ENCODE data around the gene SH3PXD2A. TPM values are rescaled to one million over a fixed set of nuclear protein-coding genes. Genes with fewer than 3 reads are reported as not detected.

SH3PXD2A gene
- total RNA-seq, 1 donor from 2014 or later: 2.4 TPM

- no peak for DNase-seq
Observed at GRCh38 chr10:103597003-103597402, 258.4 kb downstream of the SH3PXD2A start.

- no peak for DNase-seq
Observed at GRCh38 chr10:103595933-103596726, 259.2 kb downstream of the SH3PXD2A start.

GRCh38 chr10:103593022-103593570, 262.3 kb downstream of the SH3PXD2A start:
- DNase-seq: no peak

DNA sequence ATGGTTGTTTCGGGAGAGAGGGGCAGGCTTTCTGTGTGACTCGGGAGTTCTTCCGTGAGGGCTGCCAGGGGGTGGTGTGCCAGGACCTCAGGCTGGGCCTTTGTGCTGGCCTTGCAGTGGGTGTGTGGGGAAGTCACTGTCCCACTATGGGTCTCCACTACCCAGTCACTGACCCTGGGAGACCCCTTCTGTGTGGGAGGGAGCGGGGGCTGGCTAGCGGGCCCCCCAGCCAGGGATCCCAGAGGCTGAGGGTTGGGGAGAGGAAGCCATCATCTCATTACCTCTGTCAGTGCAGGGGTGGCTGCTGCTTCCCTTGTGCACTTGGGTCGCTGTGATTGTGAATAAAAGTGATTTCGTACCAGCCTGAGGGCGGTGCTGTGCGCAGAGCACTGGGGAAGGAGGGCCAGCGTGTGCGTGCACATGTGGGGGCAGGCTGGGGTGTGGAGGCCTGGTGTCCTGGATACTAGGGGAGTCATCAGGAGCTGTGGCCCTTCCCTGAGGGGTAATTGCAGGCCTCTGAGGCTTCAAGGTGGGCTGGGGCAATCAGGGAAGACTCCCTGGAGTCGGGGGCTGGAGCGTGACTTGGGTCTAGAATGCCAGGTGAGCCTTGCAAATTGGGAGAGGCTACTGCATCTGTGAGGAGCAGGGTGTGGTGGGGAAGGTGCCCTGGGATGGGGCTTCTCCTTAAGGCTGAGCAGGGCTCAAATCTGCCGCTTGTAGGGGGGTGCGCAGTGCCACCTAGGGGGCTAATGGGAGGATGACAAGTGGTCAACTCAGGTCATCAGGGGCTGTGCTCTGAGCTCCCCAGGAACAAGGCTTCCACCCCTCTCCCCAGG, 263.0 kb downstream of the SH3PXD2A start:
- DNase-seq: peak; percentile 67

- no peak for DNase-seq
Observed at GRCh38 chr10:103590744-103591291, 264.6 kb downstream of the SH3PXD2A start.

DNA sequence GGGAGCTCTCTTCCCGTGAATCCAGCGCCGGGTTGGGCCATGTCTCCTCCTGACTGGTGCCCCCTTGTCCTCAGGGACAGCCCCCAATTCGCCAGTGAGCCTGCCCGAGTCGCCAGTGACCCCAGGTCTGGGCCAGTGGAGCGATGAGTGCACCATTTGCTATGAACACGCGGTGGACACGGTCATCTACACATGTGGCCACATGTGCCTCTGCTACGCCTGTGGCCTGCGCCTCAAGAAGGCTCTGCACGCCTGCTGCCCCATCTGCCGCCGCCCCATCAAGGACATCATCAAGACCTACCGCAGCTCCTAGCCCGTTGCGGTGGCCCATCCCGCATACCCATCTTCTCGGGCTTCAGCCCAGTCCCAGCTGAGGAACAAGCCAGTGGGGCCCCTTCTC, 265.3 kb downstream of the SH3PXD2A start:
- DNase-seq: no peak

DNA sequence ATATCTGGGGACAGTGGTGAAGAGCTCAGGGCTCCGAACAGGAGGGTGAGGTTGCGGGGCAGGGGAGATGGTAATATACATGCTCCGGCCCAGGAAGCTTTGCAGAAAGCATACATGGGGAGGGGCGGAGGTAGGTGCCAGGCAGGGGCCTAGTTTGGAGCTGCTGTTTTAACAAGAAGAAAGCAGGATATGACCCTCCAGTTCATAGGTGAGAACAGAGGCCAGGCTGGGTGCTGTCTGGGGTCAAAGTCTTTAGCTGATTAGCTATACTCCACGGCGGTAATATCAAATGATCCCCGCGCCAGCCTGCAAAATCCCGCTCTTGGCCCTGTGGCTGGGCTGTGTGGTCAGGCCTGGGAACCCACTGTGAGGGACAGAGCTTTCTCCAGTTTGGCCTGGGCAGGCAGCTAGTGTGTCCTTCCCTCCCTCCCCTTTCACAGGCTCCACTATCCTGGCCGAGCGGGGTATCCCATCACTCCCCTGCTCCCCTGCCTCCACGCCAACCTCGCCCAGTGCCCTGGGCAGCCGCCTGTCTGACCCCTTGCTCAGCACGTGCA, 266.2 kb downstream of the SH3PXD2A start:
- no peak for DNase-seq

GRCh38 chr10:103587073-103587472, 268.3 kb downstream of the SH3PXD2A start:
- DNase-seq: no peak

- DNase-seq: no peak
Observed at GRCh38 chr10:103585011-103585405, 270.4 kb downstream of the SH3PXD2A start.

GRCh38 chr10:103584216-103585010, 271.0 kb downstream of the SH3PXD2A start:
- DNase-seq: peak; percentile 61

GRCh38 chr10:103583871-103584215, 271.5 kb downstream of the SH3PXD2A start:
- DNase-seq: no peak

GRCh38 chr10:103582331-103583123, 272.8 kb downstream of the SH3PXD2A start:
- DNase-seq: no peak

DNA sequence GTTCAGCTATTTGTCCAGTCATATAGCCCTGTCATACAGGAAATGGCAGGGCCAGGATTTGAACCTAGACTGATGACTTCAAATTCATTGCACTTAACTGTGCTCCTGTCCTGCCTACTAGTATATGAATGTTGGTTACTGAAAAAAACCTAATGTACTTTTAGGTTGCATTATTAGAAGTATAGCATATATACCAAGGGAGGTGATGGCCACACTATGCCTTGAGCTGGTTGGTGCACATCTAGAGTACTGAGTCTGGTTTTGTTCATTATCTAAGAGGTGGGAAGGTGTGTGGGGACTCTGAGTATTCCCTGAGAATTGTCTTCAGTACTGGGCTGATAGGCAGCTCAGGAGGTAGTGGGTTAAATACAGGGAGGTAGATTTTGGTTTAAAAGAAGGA, 273.9 kb downstream of the SH3PXD2A start:
- no peak for DNase-seq

DNA sequence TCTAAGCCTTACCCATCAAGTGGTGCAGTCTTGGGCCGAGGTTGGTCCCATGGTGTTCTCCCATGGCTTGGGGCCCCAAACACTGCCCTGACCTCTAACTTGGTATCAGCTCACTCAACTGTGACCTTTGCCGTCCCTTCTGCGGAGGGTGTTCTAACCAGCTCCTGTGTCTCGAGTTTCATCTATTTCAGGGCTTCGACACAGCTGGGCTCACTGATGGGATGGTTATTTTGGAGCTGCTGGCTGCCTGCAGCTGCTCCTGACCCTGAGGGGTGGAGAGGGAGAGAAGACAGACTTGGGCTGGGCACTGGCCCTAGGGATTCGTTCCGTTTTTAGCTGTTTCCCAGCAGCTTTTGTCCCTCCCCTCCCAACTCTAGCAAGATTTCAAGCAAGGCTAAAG, 274.9 kb downstream of the SH3PXD2A start:
- DNase-seq: no peak

DNA sequence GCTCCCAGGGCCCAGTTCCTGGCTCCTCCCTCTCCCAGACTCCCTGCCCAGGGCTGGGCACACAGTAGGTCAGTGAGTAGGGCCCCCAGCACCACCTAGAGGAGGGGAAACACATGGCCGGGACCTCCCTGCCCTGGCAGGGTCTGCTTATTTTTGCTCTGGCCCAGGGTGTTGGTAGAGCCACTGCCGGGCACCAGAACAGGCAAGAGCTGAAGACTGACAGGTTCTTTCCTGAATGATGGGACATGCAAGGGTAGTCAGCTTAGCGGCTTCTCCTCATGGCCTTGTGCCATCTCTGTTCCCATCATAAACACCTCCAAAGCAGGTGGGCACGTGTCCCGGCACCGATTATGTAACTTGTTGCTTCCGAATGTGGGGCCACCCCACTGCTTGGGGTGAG, 275.4 kb downstream of the SH3PXD2A start:
- no peak for DNase-seq

- DNase-seq: no peak
Observed at GRCh38 chr10:103578782-103579382, 276.5 kb downstream of the SH3PXD2A start.

- DNase-seq: no peak
Observed at GRCh38 chr10:103576862-103577261, 278.5 kb downstream of the SH3PXD2A start.

- DNase-seq: no peak
Observed at GRCh38 chr10:103576076-103576471, 279.3 kb downstream of the SH3PXD2A start.

GRCh38 chr10:103575416-103576075, 279.8 kb downstream of the SH3PXD2A start:
- DNase-seq: no peak
